HG03039 (cell line): Measurements from ENCODE around the gene PIEZO2.

Source experiments
- ATAC-seq: cut with Tn5 transposase; IDR thresholded peaks from one replicate; pipeline ENCODE4 v1.9.1; 2021; ENCODE audit warnings: mild to moderate bottlenecking, moderate library complexity; ENCODE audit not compliant: unreplicated experiment

PIEZO2 gene

DNA sequence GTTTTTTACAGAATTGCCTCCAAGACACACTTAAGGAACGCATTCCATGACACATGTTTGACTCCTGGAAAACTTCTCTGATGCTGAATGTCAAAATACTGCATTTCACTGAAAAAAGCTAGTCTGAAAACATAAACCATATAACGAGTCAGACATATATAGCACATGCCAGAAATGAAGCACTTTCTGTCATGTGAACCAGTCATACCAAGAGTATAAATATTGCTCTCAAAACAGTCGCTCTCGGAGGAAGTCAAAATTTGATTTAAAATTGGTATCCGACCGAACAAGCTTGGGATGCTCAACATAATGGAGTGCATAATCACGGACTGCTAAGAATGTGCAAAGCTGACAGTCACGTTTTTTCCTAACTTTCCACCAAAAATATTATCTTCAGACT is 115.9 kb downstream of the PIEZO2 start:
- ATAC-seq = no peak

DNA sequence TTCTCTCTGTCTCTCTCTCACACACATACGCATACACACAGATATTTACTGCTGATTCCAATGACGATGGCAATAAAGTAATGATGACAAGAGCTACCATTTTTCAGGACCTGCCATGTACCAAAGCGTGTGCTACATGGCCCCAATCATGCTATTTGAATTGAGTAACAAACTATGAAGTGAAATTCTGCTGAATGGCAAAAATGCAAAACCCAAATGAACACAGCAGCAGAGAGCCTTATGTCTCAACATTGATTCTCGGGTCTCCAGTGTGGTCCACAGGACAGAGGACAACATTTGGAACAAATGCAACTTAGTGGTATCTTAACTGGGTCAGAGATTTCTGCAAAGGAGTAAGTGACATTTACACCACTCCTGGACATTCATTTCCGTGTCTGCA is 117.4 kb downstream of the PIEZO2 start:
- no peak for ATAC-seq

DNA sequence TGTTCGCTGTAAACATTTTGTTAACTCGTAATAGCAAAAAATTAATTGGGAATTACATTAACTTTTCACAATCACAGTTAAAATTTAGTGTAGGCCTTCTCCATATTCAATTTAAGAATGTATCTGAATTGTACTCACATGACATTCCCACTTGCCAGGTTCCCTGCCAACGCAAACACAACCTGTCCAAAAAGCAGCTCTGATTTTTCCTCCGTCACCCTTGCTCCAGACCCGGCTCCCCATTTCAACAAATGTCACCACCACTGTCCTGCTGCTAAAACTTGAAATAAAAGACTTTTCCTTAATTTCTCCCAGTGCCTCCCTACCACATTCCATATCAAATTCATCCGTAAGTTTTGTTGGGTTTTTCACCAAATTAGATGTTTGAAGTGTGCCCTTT is 120.3 kb downstream of the PIEZO2 start:
- no peak for ATAC-seq

DNA sequence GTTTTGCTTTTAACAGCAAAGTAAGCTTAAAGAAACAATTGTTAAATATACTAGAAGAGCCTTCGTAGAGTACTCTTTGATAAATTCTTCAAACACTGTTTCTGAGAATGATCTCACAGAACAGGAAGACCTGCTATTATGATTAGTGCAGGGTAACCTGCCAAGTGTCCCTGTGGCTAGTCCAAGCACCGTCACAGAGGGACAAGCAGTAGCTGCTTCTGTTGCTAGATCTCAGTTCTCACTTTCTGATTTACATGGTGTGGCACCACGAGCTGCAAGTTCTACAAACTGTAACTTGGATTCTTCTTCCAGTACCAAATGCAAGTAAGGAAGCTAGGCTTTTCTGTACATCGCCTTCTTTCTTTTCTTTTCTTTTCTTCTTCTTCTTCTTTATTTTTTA is 121.5 kb downstream of the PIEZO2 start:
- no peak for ATAC-seq

DNA sequence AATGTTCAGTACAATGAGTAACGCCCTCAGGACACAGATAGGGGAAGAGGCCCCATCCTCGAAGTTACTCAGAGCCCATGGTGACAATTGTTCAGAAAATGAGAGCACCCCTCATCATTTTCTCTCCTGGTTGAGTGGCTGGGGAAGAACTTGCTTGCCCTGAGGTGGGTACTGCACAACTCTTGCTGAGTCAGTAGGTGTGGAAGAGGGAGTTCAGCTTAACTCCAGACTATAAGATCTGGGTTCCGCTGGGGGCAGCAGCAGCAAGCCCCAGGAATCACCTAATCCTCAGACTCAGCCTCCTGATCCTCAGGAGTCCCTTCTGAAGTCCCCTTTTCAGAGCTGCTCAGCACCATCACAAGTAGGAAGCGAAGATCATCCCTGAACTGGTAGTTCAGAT is 123.7 kb downstream of the PIEZO2 start:
- ATAC-seq = no peak

DNA sequence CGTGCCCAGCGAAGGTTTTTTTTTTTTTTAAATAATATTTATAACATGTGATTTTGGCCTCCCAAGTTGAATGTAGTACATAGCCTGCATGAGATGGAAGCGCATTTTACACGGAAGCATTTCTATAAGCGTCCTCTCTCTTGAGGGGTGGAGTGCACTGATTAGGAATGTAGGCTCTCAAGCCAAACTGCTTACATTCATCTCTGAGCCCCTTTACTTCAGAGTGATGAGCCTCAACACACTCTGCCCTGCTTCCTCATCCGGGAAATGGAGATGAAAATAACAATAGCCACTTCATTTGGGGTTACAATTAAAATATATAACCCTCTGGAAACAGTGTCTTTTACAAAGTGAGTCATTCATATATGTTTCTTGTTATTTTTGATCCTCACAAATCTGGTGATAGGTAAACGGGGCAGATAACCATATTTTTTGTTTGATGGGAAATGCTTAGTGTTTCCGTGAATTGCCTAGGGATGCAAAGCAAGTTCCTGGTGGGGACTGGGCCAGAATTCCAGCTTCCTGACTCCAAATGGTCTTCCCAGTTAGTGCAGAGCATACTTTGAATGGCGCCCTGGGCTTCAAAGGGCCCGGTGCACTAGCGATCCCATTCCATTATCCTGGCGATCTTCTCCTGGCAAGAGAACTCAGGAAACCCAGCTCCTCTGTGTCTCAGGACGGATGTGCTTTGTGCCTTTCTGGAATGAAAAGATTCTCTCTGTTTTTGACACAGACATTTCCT is 124.3 kb downstream of the PIEZO2 start:
- ATAC-seq = no peak

DNA sequence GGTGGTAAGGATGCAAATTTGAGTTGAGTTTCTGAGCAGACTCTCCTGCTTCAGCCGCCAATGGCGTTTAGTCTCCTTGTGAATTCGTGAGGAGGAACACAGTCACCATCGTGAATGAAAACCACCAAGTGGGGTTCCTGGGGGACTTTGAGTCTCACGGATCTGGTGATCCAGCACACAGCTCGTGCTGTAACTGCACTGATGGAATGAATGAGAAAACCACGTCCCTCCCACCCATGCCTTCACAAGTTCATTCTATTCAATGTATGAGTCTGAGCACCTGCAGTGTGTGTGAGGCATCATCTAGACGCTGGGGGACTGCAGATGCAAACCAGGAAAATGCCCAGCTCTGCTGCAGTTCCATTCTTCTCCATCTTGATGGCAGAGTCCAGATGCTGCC is 127.9 kb downstream of the PIEZO2 start:
- ATAC-seq = no peak

DNA sequence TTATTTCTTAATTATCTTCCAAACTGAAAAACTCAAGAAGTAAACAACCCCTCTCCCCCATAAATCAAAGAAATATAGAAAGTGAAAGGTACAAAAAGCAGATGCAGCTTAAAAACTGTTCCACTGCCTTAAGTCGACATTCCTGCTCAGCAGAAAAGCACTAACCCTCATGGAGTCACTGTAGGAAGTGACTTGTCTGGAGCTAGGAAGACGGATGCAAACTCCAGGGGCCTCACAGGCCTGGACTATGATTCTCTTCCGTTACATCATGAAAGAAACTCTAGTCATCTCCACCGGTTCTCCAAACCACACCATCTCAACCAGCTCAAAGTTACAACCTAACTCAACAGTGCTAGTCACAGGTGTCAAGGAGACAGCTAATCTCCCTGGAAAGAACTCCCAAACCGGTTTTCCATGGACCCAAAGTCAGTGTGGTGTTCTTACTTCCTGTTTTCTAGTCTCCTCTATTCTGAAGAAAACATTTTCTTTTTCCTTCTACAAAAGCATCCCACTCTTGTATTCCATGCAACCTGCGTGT is 128.4 kb downstream of the PIEZO2 start:
- ATAC-seq = no peak

DNA sequence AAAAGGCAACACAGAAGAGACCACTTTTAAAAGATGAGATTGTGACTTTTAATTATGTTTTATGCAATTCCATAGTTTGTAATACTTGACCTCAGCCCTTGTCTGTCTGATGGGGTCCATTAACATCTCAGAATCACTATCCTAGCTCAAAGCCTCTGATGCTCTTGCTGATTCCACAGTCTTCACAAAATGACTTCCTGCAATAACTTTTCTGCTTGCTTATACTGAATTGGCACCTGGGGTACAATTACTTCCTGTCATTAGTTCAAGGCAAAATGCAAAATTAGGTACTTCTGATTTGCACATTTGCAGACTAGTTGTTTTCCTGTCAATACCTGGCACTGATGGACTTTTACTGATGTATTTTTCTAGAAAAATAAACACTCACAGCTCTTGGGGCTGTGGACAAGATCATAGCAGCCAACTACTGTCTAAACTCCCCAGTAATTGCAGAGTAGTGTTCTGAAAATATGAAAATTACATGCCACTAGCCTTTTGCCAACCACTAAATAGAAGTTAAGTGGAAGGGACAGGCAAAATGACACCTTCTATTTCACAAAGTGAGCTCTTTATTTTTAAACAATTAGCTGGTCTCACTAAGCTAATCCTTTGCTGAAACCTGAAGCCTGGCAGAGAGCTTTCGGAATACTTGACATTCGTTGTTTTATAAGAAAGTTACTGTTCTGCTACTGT is 129.1 kb downstream of the PIEZO2 start:
- ATAC-seq = no peak

DNA sequence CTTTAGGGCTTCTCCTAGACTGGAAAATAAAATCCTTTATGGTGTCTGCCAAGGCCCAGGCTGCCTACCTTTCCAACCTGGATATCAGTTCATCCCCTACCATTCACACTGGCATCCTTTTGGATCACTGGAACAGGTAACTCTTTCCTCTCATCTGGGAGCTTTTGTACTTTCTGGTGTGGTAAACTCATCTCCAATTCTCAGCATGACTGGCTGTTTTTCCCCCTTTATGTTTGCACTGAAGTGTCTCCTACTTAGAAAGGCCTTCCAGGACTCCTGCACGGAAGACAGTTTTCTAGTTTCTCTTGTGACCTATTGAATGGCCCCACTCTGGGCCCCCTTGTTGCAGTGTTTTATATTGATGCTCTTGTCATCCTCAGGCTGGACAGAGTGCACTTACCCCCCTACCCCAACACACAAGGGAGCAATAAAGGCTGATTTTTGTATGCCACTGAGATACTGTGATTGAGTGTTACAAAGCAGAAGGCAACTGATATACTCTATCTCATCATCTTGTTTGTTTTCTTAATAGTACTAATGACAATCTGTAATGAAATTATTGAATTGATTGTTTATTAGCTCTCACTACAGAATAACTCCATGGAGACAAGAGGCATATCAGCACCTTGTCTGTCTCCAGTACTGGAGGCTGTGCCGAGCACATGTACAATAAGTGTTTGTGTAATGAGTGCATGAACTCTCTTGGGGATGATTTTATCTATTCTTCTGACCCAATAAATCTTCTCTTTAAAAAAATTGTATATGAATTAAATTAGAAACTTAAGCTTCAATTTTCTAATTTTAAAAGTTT is 129.9 kb downstream of the PIEZO2 start:
- ATAC-seq = no peak

DNA sequence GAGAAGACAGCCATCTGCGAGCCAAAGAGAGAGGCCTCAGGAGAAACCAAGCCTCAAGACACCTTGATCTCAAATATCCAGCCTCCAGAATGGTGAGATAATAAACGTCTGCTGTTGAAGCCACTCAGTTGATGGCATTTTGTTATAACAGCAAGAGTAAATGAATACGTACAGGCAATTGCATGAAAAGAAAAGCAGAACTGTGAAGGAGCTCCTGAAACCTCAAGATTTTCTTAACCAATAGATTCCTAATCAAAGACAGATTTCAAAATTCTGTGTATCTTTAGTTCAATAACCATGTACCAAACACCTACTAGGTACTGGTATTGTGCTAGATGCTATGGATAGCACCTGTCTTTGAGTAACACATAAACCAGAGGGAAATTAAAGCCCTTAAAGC is 139.5 kb downstream of the PIEZO2 start:
- ATAC-seq = no peak

DNA sequence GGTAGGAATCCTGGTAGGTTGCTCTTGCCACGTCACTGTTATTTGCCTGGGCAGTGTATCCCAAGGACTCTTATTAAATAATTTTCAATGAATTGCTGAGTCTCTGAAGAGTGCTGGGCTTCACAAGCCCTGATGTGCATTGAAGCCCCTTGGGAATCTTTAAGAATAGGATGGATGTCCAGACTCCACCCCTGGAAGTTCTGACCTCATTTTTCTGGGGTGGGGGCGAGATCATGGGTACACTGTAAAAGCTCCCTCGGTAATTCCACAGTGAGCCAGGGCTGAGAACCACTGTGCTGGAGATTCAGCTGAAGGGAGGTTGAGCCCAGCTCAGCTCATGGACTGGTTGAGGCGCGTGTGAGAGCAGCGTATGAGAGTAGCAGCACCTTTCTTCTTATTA is 140.2 kb downstream of the PIEZO2 start:
- no peak for ATAC-seq

DNA sequence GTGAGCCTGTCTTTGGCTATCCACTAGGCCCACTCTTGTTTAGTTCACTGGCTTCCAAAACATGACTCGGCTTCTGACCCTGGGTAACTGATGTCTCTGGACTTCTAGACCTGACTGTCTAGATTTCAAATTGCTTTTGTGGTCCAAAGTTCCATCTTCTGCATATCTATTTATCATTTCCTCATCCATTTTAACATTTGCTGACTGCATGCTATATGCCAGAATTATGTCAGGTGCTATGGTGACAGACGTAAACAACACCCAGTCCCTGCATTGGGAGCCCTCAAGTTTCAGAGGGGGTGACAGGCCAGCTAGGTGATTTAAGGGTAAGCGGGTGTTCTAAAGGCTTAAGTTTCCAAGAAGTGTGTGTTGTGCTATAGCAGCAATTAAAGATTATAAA is 140.9 kb downstream of the PIEZO2 start:
- no peak for ATAC-seq

DNA sequence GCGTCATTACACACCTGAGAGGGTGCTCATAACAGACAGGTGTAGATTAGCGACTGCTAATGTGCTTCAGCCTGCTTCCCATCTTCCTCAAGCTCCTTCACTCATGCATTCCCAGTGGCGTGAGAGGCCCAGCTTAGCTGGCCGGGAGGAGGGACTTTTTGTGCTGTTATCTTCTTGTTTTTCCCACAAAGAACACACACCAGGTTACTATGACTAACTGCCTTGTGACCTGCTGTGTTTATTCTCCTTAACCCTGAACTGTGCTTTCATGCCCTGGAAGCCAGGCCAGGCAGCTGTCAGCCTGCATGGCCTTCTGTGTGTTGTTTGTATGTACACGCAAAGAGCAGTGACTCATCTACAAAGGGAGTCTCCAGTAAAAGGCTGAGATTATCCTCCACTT is 143.8 kb downstream of the PIEZO2 start:
- ATAC-seq = no peak

DNA sequence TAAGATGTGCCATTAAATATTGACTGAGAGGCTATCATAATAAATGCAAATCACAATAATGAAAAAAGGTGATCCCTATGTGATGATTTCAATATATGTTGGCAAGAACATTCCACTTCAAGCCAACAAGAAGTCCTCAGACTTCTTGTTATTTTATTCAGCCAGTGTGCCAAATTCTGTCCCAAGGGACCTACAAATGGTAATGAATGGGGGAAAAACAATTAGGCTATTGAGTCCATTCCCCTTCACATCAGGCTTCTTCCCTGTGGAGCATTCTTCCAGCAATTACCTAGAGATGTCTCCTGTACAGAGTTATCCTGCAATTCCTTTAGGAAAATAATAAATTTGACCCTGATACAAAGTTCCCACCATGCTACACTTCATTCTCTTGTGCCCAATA is 144.4 kb downstream of the PIEZO2 start:
- ATAC-seq = no peak

DNA sequence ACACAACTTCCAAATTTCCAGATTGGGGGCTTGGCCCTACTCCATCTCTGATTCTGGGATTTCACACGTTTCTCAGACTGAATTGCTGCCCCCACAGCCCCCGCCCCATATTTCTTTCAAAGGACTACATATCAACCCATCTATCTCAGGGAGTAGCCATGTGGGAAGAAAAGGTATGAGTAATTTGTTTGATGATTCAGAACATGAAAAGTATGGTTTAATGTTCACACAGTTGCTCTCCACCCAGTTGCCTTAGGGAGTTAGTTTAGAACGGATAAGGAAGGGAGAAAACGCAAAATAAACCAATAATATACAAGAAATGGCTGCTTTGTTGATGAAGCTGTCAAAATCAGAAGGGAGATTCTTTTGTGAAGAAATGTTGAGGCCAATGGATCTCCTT is 145.1 kb downstream of the PIEZO2 start:
- ATAC-seq = no peak

DNA sequence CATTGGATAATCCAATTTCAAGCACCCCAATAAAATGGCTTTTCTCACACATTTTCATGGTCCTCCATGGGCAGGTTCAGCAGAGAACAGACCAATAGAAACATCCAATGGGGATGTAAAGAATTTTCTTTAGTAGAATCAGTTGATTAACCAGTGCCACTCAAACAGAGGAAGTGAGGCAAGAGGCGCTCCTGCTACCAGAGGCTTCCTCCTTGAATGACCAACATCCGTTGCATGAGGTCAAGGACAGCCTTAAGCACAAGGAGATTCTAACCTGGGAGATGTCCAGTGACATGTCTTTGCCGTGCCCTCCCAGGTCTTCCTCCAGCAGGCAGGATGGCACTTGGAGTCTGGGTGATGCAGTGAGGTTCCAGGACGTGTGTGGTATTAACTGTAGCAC is 146.6 kb downstream of the PIEZO2 start:
- no peak for ATAC-seq

DNA sequence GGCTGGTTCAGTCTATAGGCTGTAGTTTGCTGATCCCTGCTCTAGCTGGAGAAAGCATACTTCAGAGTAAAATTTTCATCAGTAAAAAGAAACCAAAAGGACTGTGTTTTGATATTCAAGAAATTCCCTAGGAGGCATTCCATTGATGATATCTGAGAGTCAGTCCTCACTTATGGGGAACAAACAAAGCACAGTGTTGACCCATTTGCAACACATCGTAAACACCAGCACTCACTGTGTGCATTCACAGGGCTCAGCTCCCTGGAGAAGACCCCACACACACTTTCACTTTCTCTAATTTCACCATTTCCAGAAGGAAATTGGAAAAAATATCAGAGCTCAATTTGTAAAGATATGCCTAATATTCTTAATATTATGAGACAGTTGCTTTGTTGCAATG is 147.1 kb downstream of the PIEZO2 start:
- ATAC-seq = no peak

DNA sequence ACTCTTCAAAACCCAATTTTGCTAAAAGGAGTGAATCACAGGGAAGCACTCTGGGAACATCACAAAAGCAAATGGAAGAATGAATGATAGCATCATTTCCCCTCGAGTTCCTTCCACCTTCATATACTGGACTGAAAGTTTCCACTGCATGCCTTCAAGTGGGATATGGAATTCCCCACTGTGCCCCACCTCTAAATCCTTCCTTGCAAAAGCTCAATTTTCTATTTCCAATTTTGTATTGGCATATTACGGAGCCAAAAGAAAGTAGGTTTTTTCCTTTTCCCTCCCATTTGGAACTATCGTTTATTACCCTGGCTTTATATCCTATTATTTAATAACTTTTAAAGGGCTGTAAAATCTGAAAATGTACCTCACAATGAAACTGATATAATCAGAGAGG is 149.3 kb downstream of the PIEZO2 start:
- ATAC-seq = no peak

DNA sequence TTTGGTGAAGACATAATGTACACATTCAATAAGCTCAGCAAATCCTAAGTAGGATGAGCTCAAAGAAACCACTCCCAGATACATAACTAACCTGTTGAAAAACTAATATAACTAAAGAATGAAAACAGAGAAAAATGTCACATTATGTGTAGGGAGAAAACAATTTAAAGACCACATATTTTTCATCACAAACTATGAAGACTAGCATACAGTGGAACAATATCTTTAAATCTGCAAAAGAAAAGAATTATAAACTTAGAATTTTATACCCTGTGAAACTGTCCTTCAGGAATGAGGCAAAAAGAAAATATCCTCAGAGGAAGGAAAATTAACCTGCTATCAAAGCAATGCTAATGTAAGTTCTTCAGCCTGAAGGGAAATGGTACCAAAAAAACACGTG is 151.5 kb downstream of the PIEZO2 start:
- ATAC-seq = no peak

DNA sequence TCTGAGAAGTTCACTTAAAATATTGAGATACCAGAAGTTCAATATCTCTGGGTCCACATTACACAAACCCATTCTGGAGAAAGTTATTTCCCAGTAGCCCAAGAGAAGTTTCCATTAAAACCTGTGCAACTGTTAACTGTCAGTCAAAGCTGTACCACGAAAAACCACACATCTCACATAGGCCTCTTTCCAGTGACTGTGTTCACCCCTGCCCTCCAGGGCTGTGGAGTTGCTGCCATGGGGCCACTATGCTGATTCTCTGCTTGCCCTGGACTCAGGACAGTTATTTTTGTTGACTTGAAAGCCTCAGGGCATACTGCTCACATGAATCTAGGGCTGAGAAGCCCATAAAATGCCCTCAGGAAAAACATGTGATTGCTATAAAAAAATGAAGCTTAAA is 153.8 kb downstream of the PIEZO2 start:
- ATAC-seq = no peak

DNA sequence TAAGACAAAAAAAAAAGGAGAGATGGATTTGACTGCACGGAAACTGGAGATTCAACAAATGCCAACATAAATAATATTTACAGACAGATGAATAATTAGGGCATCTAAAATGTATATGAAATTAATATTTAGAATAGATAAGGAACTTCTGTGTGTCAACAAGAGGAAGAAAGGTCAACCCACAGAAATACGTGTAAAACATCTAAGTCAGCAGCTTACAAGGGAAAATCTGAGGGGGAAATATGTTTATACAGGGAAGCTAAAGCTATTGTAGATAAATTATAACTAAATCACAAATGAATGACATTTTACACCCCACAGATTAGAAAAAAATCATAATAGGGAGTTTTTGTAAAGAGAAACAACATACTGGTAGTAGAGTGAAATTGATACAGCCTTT is 159.9 kb downstream of the PIEZO2 start:
- ATAC-seq = no peak
